Measurements from ENCODE around the gene ASZ1.

- no peak for TF ChIP-seq POLR2A (IDR thresholded peaks at IDR 0.05; ENCODE audit: borderline replicate concordance, extremely low read depth, insufficient read depth, insufficient read length)
- TF ChIP-seq EGR1 (IDR thresholded peaks at IDR 0.05; ENCODE audit: low read depth): no peak
- no peak for TF ChIP-seq ZBTB33 (IDR thresholded peaks at IDR 0.05; ENCODE audit: extremely low read depth, insufficient replicate concordance, low read length)
- no peak for TF ChIP-seq ATF3 (IDR thresholded peaks at IDR 0.05)
- no peak for TF ChIP-seq CTCF (IDR thresholded peaks at IDR 0.05 in 2 of 3, conservative IDR thresholded peaks at IDR 0.05 in 1 of 3; ENCODE audit: borderline replicate concordance in 1 of 3, insufficient read depth in 1 of 3, low read depth in 2 of 3, low read length in 2 of 3)
- no peak for TF ChIP-seq CEBPB (IDR thresholded peaks at IDR 0.05; ENCODE audit: low read depth)
- TF ChIP-seq JUND (IDR thresholded peaks at IDR 0.05): no peak
- no peak for TF ChIP-seq EZH2 (IDR thresholded peaks at IDR 0.05)
- TF ChIP-seq TCF7L2 (IDR thresholded peaks at IDR 0.05; ENCODE audit: borderline replicate concordance, extremely low read depth, insufficient read depth, insufficient read length): no peak
- TF ChIP-seq POLR2AphosphoS5 (IDR thresholded peaks at IDR 0.05; ENCODE audit: low read depth, low read length): no peak
Observed at GRCh38 chr7:117362294-117362888, 64.9 kb downstream of the ASZ1 start.

All from HCT116 (cell line).